ENCODE results near the gene JSRP1.

The JSRP1 gene

DNA sequence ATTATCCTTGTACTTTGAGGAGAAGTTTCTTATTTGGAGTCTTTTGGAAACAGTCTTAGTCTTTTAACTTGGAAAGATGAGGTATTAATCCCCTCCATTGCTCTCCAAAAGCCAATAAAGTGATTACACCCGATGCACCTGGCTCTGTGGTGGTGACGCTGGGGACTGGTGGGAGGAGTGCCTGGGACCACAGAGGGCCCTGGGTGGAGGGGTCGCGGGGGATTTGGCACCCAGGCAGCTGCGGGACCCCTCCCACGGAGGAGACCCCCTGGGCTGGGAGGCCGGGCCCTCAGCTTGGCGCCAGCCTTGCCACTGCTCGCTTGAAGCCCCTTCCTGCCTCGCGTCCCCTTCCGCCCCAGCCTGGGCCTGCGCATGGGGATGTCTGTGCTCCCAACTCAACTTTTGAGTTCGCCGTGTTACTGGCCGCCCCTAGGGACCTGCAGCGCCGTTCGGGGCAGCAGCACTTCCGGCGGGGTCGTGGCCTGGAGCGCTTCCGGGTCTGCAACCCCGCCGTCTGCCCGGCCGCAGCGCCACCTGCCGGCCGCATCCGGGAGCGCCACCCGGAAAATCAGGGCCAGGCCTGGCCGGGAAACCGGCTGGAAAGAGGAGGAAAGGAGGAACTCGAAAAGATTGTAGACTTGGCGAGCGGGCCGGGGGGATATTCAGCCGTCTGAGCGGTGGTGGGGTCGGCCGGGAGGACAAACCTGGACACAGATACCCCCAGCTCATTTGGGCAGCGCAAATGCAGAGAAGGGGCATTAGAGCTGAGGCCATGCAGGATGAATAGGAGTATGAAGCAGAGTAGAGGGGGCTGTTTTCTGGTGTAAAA, 17.4 kb upstream of the JSRP1 start:
- peak overlapping the region; percentile 15 for H3K23ac ChIP-seq (ENCODE audit: low read length)
- no peak overlapping the region for H4K8ac ChIP-seq (ENCODE audit: low read depth, low read length)
- H3K27me3 ChIP-seq (ENCODE audit: insufficient read depth, low read length, poor library complexity), result no peaks in the 10 kb centered on the region
- H2BK120ac ChIP-seq (ENCODE audit: low read depth, low read length), result no peak overlapping the region
- H3K27ac ChIP-seq (ENCODE audit: low read depth, low read length), result peak overlapping the region; percentile 52
- peaks cover 38% of the 10 kb centered on the region for H3K79me2 ChIP-seq (ENCODE audit: control insufficient read depth, insufficient read depth, low read length)
- H3K4me2 ChIP-seq (ENCODE audit: low read length), result peak overlapping the region; percentile 34
- H2AK5ac ChIP-seq (ENCODE audit: low read length), result no peak overlapping the region
- H4K5ac ChIP-seq (ENCODE audit: low read length), result no peak overlapping the region
- peak; percentile 96 for DNase-seq
- H2BK5ac ChIP-seq (ENCODE audit: low read length), result no peak overlapping the region
- H3K4me3 ChIP-seq (ENCODE audit: low read length), result no peak overlapping the region
- WGBS (ENCODE audit: extremely low coverage, insufficient coverage, low lambda C conversion rate), result no CpG with 5 or more reads among the region's 45 CpGs
- H3K4me1 ChIP-seq (ENCODE audit: control insufficient read depth, low read depth, low read length), result no peaks in the 10 kb centered on the region
- peaks cover 7% of the 10 kb centered on the region for H3K79me1 ChIP-seq (ENCODE audit: low read length)
- peak overlapping the region; percentile 76 for H3K56ac ChIP-seq (ENCODE audit: low read length)
- peak overlapping the region; percentile 53 for H3K9ac ChIP-seq (ENCODE audit: low read length)
- no peak overlapping the region for H2BK15ac ChIP-seq (replicated peaks; ENCODE audit: low read depth)
- peaks cover 5% of the 10 kb centered on the region for H3K36me3 ChIP-seq (ENCODE audit: control insufficient read depth, insufficient read depth, low read length)
- H3K18ac ChIP-seq (ENCODE audit: low read length), result no peak overlapping the region
- no peak overlapping the region for H3K4ac ChIP-seq (ENCODE audit: low read depth, low read length)

DNA sequence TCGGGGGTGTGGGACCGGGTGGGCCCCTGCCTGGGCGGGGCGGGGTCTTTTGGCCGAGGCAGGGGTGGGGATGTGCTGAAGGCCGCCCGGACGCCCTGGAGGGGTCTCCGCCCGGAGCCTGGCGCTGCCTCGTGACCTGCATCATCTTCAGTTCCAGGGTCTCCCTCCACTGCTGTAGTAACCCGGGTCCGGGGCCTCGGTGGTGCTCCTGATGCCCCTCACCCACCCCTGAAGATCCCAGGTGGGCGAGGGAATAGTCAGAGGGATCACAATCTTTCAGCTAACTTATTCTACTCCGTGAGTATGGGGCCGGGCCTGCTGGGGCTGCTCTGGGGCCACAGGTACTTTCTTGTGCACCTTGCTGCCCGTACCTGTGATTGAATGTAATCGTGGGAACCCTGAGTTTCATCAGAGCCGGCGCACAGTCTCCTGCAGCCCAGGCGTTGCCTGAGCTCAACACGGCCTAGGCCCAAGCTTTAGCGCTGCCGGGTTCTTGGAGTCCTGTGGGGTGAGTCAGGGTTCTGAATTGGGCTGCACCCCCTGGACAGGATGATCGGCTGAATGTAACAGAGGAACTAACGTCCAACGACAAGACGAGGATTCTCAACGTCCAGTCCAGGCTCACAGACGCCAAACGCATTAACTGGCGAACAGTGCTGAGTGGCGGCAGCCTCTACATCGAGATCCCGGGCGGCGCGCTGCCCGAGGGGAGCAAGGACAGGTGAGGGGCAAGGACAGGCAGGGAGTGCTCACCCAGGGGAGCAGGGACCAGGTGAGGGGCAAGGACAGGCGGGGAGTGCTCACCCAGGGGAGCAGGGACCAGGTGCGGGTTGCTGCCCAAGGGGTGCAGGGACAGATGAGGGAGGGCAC, 15.3 kb upstream of the JSRP1 start:
- H2AK5ac ChIP-seq (ENCODE audit: low read length), result no peak overlapping the region
- H3K79me1 ChIP-seq (ENCODE audit: low read length), result peaks cover 7% of the 10 kb centered on the region
- H3K27ac ChIP-seq (ENCODE audit: low read depth, low read length), result peak overlapping the region; percentile 84
- no peak overlapping the region for H2BK120ac ChIP-seq (ENCODE audit: low read depth, low read length)
- H2BK15ac ChIP-seq (replicated peaks; ENCODE audit: low read depth), result no peak overlapping the region
- WGBS (ENCODE audit: extremely low coverage, insufficient coverage, low lambda C conversion rate), result no CpG with 5 or more reads among the region's 43 CpGs
- peaks cover 5% of the 10 kb centered on the region for H3K36me3 ChIP-seq (ENCODE audit: control insufficient read depth, insufficient read depth, low read length)
- DNase-seq, result no peak
- peak overlapping the region; percentile 50 for H3K4me2 ChIP-seq (ENCODE audit: low read length)
- H4K8ac ChIP-seq (ENCODE audit: low read depth, low read length), result no peak overlapping the region
- H3K79me2 ChIP-seq (ENCODE audit: control insufficient read depth, insufficient read depth, low read length), result peaks cover 38% of the 10 kb centered on the region
- H3K9ac ChIP-seq (ENCODE audit: low read length), result peak overlapping the region; percentile 100
- peak overlapping the region; percentile 69 for H3K18ac ChIP-seq (ENCODE audit: low read length)
- H3K56ac ChIP-seq (ENCODE audit: low read length), result peak overlapping the region; percentile 100
- no peak overlapping the region for H3K4ac ChIP-seq (ENCODE audit: low read depth, low read length)
- peak overlapping the region; percentile 100 for H3K4me3 ChIP-seq (ENCODE audit: low read length)
- no peak overlapping the region for H4K5ac ChIP-seq (ENCODE audit: low read length)
- no peaks in the 10 kb centered on the region for H3K27me3 ChIP-seq (ENCODE audit: insufficient read depth, low read length, poor library complexity)
- no peaks in the 10 kb centered on the region for H3K4me1 ChIP-seq (ENCODE audit: control insufficient read depth, low read depth, low read length)
- no peak overlapping the region for H2BK5ac ChIP-seq (ENCODE audit: low read length)
- H3K23ac ChIP-seq (ENCODE audit: low read length), result no peak overlapping the region

DNA sequence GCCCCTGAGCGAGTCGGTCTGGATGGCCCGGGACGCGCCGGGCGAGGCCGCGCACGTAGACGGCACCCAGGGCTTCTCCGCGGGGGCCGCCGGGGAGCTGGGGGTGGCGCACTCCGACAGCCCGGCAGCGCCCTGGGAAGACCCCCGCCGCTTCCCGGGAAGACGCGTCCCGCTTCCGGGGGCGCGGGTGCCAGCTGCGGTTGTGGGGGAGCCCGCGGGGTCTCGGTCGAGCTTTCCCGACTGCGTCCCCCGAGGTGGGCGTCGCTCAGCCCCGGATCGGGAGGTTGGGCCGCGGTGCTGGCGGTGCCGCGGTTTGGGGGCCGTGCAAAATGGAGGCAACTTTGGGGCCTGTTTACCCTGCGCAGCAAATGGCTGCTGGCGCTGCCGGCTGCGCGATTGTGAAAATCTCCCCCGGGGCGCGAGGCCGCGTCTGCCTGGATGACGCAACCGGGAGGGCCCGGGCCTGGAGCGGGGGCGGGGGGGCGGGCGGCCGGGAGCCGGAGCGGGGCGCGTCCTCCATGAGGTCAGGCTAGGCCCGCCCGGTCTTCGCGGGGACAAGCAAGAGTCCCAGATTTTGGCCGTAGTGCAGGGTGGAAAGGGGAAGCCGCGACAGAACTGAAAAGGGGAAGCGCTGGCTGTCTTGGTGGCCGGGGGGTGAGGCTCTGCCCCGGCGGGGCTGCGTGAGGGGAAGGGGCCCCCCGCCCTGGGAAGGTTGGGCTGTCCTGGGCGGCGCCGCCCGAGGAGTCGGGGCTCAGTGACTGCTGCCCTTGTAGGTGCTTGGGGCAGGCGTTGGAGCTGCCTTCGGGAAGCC, 14.4 kb upstream of the JSRP1 start:
- no peaks in the 10 kb centered on the region for H3K4me1 ChIP-seq (ENCODE audit: control insufficient read depth, low read depth, low read length)
- peak overlapping the region; percentile 40 for H3K4me2 ChIP-seq (ENCODE audit: low read length)
- WGBS (ENCODE audit: extremely low coverage, insufficient coverage, low lambda C conversion rate), result no CpG with 5 or more reads among the region's 88 CpGs
- no peak overlapping the region for H4K5ac ChIP-seq (ENCODE audit: low read length)
- H4K8ac ChIP-seq (ENCODE audit: low read depth, low read length), result peak overlapping the region; percentile 58
- DNase-seq, result peak; percentile 65
- H3K27ac ChIP-seq (ENCODE audit: low read depth, low read length), result peak overlapping the region; percentile 84
- H3K56ac ChIP-seq (ENCODE audit: low read length), result peak overlapping the region; percentile 100
- H3K27me3 ChIP-seq (ENCODE audit: insufficient read depth, low read length, poor library complexity), result no peaks in the 10 kb centered on the region
- peak overlapping the region; percentile 89 for H3K23ac ChIP-seq (ENCODE audit: low read length)
- H3K79me1 ChIP-seq (ENCODE audit: low read length), result peaks cover 7% of the 10 kb centered on the region
- H3K18ac ChIP-seq (ENCODE audit: low read length), result peak overlapping the region; percentile 69
- peaks cover 38% of the 10 kb centered on the region for H3K79me2 ChIP-seq (ENCODE audit: control insufficient read depth, insufficient read depth, low read length)
- H3K36me3 ChIP-seq (ENCODE audit: control insufficient read depth, insufficient read depth, low read length), result peaks cover 5% of the 10 kb centered on the region
- peak overlapping the region; percentile 77 for H3K4ac ChIP-seq (ENCODE audit: low read depth, low read length)
- H3K4me3 ChIP-seq (ENCODE audit: low read length), result peak overlapping the region; percentile 100
- no peak overlapping the region for H2BK120ac ChIP-seq (ENCODE audit: low read depth, low read length)
- H2BK5ac ChIP-seq (ENCODE audit: low read length), result no peak overlapping the region
- H3K9ac ChIP-seq (ENCODE audit: low read length), result peak overlapping the region; percentile 100
- H2BK15ac ChIP-seq (replicated peaks; ENCODE audit: low read depth), result no peak overlapping the region
- no peak overlapping the region for H2AK5ac ChIP-seq (ENCODE audit: low read length)

DNA sequence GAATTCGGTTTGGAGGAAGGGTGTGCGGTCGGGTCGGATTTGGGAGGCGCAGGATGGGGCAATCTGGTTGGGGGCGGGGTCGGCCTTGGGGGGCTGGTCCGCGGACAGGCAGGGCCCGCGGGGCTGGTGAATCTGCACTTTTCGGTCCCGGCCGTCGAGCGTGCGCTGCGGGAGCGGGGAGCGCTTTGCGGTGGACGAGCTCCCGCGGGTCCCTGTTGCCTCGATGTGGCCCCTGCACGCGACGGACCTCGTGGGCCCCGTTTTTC, 13.9 kb upstream of the JSRP1 start:
- peak overlapping the region; percentile 100 for H3K9ac ChIP-seq (ENCODE audit: low read length)
- H3K4ac ChIP-seq (ENCODE audit: low read depth, low read length), result peak overlapping the region; percentile 77
- DNase-seq, result no peak

DNA sequence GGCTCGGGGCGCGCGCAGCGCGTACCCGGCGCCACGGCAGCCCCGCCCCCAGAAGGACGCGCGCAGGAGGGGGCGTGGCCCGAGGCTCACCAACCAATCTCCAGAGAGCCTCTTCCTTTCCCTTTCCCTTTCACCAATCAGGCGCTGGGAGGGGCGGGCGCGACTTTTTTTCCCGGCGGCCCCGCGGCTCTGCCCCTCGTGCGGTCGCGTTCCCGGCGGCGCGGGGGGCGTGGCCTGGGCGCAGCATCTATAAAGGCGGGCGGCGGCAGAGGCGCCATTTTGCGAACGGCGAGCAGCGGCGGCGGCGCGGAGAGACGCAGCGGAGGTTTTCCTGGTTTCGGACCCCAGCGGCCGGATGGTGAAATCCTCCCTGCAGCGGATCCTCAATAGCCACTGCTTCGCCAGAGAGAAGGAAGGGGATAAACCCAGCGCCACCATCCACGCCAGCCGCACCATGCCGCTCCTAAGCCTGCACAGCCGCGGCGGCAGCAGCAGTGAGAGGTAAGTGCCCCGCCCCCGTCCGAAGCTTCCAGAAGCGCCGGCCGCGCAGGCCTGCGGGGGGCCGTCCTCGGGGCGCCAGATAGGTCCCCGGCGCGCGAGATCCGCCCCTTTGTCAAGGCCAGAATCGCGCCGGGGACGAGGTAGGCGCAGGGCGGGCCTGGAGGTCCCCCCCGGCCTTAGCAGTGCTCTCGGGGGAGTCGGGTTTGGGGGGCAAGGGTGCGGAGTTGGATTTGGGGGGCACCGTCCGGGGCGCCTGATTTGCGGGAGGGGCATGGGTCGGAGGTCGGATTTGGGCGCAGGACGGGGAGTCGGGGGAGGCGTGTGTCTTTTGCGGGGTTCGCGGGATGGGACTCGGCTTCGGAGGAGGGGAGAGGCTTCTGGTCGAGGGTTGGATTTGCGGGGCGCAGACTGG, 13.3 kb upstream of the JSRP1 start:
- Histone ChIP-seq H2AK5ac (ENCODE audit: low read length) (peak overlapping the region; percentile 92), H3K79me2 (ENCODE audit: control insufficient read depth, insufficient read depth, low read length) (peaks cover 38% of the 10 kb centered on the region), H3K23ac (ENCODE audit: low read length) (peak overlapping the region; percentile 89), H3K4me2 (ENCODE audit: low read length) (no peak overlapping the region), H2BK15ac (replicated peaks; ENCODE audit: low read depth) (no peak overlapping the region), H3K9ac (ENCODE audit: low read length) (peak overlapping the region; percentile 100), H3K56ac (ENCODE audit: low read length) (peak overlapping the region; percentile 100), H3K4me3 (ENCODE audit: low read length) (peak overlapping the region; percentile 100), H4K8ac (ENCODE audit: low read depth, low read length) (no peak overlapping the region), H3K18ac (ENCODE audit: low read length) (peak overlapping the region; percentile 69), H3K79me1 (ENCODE audit: low read length) (peaks cover 7% of the 10 kb centered on the region), H3K4me1 (ENCODE audit: control insufficient read depth, low read depth, low read length) (no peaks in the 10 kb centered on the region), H2BK5ac (ENCODE audit: low read length) (no peak overlapping the region), H4K5ac (ENCODE audit: low read length) (no peak overlapping the region), H3K27ac (ENCODE audit: low read depth, low read length) (peak overlapping the region; percentile 84), H3K36me3 (ENCODE audit: control insufficient read depth, insufficient read depth, low read length) (peaks cover 5% of the 10 kb centered on the region), H3K27me3 (ENCODE audit: insufficient read depth, low read length, poor library complexity) (no peaks in the 10 kb centered on the region), H2BK120ac (ENCODE audit: low read depth, low read length) (no peak overlapping the region), H3K4ac (ENCODE audit: low read depth, low read length) (peak overlapping the region; percentile 77)
- peak; percentile 98 for DNase-seq
- no CpG with 5 or more reads among the region's 103 CpGs for WGBS (ENCODE audit: extremely low coverage, insufficient coverage, low lambda C conversion rate)

More for the DNA sequence above, 13.9 kb upstream of the JSRP1 start:
- Histone ChIP-seq H2BK15ac (replicated peaks; ENCODE audit: low read depth) (no peak overlapping the region), H3K56ac (ENCODE audit: low read length) (peak overlapping the region; percentile 100), H3K79me1 (ENCODE audit: low read length) (peaks cover 7% of the 10 kb centered on the region), H3K18ac (ENCODE audit: low read length) (peak overlapping the region; percentile 69), H4K8ac (ENCODE audit: low read depth, low read length) (no peak overlapping the region), H2BK120ac (ENCODE audit: low read depth, low read length) (no peak overlapping the region), H3K4me3 (ENCODE audit: low read length) (peak overlapping the region; percentile 100), H3K36me3 (ENCODE audit: control insufficient read depth, insufficient read depth, low read length) (peaks cover 5% of the 10 kb centered on the region), H4K5ac (ENCODE audit: low read length) (no peak overlapping the region), H2AK5ac (ENCODE audit: low read length) (no peak overlapping the region), H3K27me3 (ENCODE audit: insufficient read depth, low read length, poor library complexity) (no peaks in the 10 kb centered on the region), H3K4me2 (ENCODE audit: low read length) (no peak overlapping the region), H2BK5ac (ENCODE audit: low read length) (no peak overlapping the region), H3K4me1 (ENCODE audit: control insufficient read depth, low read depth, low read length) (no peaks in the 10 kb centered on the region), H3K23ac (ENCODE audit: low read length) (peak overlapping the region; percentile 89), H3K79me2 (ENCODE audit: control insufficient read depth, insufficient read depth, low read length) (peaks cover 38% of the 10 kb centered on the region), H3K27ac (ENCODE audit: low read depth, low read length) (peak overlapping the region; percentile 84)
- WGBS (ENCODE audit: extremely low coverage, insufficient coverage, low lambda C conversion rate), result no CpG with 5 or more reads among the region's 30 CpGs
